ENCODE data around the gene SLC16A10. TPM values are rescaled to one million over a fixed set of nuclear protein-coding genes. Genes with fewer than 3 reads are reported as not detected.

The SLC16A10 gene
- total RNA-seq, 1 experiment from 2014 or later = 0.18 TPM

DNA sequence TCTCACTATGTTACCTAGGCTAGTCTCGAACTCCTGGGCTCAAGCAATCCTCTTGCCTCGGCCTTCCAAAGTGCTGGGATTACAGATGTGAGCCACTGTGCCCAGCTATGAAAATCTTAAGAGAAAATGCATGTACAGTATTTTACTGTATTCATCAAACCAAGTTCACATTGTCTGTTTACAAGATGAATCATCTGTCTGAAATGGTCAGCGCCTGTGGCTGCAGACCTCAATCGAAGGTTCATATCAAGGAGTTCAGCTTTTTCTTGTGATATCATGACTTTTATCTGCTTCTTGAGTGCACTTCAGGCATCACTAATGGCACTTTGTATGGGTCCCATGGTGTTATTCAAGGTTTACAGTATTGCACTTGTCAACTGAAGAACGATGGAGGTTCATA is 155.1 kb downstream of the SLC16A10 start:
- Histone ChIP-seq H3K27ac (ENCODE audit: low read length) (no peak overlapping the region), H3K9me3 (ENCODE audit: control insufficient read depth, insufficient read depth, low read depth, low read length) (no peaks in the 10 kb centered on the region), H3K27me3 (ENCODE audit: control insufficient read depth, insufficient read depth, low read length) (peaks cover 6% of the 10 kb centered on the region; the same call in 1 of the 2 replicates), H3K4me1 (ENCODE audit: control insufficient read depth, insufficient read depth, low read length) (0 out of 2 replicates have a peak, but pooled peaks cover 4% of the 10 kb centered on the region), H3K36me3 (ENCODE audit: control insufficient read depth, insufficient read depth, low read length) (no peaks in the 10 kb centered on the region), H3K4me3 (ENCODE audit: low read depth in 2 of 2, low read length in 2 of 2) (no peak overlapping the region)
- ChIA-PET POLR2A (no interaction called here), CTCF (no interaction called here)
- ATAC-seq (peak; percentile 76), DNase-seq (ENCODE audit: low read depth, low spot score) (no peak)
- intact Hi-C loops (cut with micrococcal nuclease; ENCODE audit: unreplicated experiment) (no loop called here), in situ Hi-C loops (cut with HindIII; ENCODE audit: low pct_unique_long_range_greater_than_20kb, low sequenced_read_pairs) (no loop called here)
- BruUV-seq (replicated peaks) = no TSS peak
- TF ChIP-seq POLR2AphosphoS5 (IDR thresholded peaks at IDR 0.05; ENCODE audit: low read depth, low read length) (no peak), SIN3A (IDR thresholded peaks at IDR 0.05; ENCODE audit: borderline replicate concordance, insufficient read depth, low read depth, low read length) (no peak), TCF7L2 (IDR thresholded peaks at IDR 0.05; ENCODE audit: low read depth, low read length) (no peak)
- TF ChIP-seq, protein P1, sequence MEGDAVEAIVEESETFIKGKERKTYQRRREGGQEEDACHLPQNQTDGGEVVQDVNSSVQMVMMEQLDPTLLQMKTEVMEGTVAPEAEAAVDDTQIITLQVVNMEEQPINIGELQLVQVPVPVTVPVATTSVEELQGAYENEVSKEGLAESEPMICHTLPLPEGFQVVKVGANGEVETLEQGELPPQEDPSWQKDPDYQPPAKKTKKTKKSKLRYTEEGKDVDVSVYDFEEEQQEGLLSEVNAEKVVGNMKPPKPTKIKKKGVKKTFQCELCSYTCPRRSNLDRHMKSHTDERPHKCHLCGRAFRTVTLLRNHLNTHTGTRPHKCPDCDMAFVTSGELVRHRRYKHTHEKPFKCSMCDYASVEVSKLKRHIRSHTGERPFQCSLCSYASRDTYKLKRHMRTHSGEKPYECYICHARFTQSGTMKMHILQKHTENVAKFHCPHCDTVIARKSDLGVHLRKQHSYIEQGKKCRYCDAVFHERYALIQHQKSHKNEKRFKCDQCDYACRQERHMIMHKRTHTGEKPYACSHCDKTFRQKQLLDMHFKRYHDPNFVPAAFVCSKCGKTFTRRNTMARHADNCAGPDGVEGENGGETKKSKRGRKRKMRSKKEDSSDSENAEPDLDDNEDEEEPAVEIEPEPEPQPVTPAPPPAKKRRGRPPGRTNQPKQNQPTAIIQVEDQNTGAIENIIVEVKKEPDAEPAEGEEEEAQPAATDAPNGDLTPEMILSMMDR (IDR thresholded peaks at IDR 0.05) = no peak
- TF ChIP-seq, protein P2, sequence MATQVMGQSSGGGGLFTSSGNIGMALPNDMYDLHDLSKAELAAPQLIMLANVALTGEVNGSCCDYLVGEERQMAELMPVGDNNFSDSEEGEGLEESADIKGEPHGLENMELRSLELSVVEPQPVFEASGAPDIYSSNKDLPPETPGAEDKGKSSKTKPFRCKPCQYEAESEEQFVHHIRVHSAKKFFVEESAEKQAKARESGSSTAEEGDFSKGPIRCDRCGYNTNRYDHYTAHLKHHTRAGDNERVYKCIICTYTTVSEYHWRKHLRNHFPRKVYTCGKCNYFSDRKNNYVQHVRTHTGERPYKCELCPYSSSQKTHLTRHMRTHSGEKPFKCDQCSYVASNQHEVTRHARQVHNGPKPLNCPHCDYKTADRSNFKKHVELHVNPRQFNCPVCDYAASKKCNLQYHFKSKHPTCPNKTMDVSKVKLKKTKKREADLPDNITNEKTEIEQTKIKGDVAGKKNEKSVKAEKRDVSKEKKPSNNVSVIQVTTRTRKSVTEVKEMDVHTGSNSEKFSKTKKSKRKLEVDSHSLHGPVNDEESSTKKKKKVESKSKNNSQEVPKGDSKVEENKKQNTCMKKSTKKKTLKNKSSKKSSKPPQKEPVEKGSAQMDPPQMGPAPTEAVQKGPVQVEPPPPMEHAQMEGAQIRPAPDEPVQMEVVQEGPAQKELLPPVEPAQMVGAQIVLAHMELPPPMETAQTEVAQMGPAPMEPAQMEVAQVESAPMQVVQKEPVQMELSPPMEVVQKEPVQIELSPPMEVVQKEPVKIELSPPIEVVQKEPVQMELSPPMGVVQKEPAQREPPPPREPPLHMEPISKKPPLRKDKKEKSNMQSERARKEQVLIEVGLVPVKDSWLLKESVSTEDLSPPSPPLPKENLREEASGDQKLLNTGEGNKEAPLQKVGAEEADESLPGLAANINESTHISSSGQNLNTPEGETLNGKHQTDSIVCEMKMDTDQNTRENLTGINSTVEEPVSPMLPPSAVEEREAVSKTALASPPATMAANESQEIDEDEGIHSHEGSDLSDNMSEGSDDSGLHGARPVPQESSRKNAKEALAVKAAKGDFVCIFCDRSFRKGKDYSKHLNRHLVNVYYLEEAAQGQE (IDR thresholded peaks at IDR 0.05; ENCODE audit: insufficient read depth in 1 of 2, low read depth in 2 of 2, low read length in 1 of 2) = no peak

DNA sequence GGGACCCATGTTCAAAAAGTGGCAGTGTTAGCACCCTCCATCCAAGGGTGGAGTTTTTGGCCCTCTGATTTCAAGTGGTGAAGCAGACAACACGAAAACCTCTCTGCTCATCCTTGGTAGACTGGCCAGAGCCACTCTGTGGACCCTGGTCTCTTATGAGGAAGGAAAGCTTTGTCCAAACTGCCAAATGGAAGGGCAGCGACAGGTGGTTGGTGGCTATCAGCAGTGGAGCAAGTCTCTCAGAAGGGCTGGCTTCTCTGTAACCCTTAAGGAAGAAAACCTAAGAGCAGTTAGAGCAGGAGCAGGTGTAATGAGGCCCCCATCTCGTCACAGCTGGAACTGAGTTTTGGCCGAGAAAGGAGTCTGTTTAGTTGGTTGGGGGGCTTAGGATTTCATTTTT is 155.8 kb downstream of the SLC16A10 start:
- DNase-seq (ENCODE audit: low read depth, low spot score) (no peak), ATAC-seq (peak; percentile 23; the same call in 1 of the 2 replicates)
- in situ Hi-C loops (cut with HindIII; ENCODE audit: low pct_unique_long_range_greater_than_20kb, low sequenced_read_pairs) (no loop called here), intact Hi-C loops (cut with micrococcal nuclease; ENCODE audit: unreplicated experiment) (no loop called here)
- Histone ChIP-seq H3K4me1 (ENCODE audit: control insufficient read depth, insufficient read depth, low read length) (0 out of 2 replicates have a peak, but pooled peaks cover 4% of the 10 kb centered on the region), H3K9me3 (ENCODE audit: control insufficient read depth, insufficient read depth, low read depth, low read length) (no peaks in the 10 kb centered on the region), H3K4me3 (ENCODE audit: low read depth in 2 of 2, low read length in 2 of 2) (no peak overlapping the region), H3K36me3 (ENCODE audit: control insufficient read depth, insufficient read depth, low read length) (no peaks in the 10 kb centered on the region), H3K27me3 (ENCODE audit: control insufficient read depth, insufficient read depth, low read length) (peaks cover 6% of the 10 kb centered on the region; the same call in 1 of the 2 replicates), H3K27ac (ENCODE audit: low read length) (no peak overlapping the region)
- BruUV-seq (replicated peaks) = no TSS peak
- POLR2A ChIA-PET = no interaction called here
- CTCF ChIA-PET = no interaction called here
- TF ChIP-seq, protein P2 (IDR thresholded peaks at IDR 0.05; ENCODE audit: insufficient read depth in 1 of 2, low read depth in 2 of 2, low read length in 1 of 2) = no peak
- TF ChIP-seq TCF7L2 (IDR thresholded peaks at IDR 0.05; ENCODE audit: low read depth, low read length) (no peak), SIN3A (IDR thresholded peaks at IDR 0.05; ENCODE audit: borderline replicate concordance, insufficient read depth, low read depth, low read length) (no peak), POLR2AphosphoS5 (IDR thresholded peaks at IDR 0.05; ENCODE audit: low read depth, low read length) (no peak)
- TF ChIP-seq, protein P1 (IDR thresholded peaks at IDR 0.05) = no peak
